BJ (cell line): Measurements from ENCODE around the gene ASGR1. TPM values are rescaled to one million over a fixed set of nuclear protein-coding genes. Genes with fewer than 3 reads are reported as not detected.

Experiments used
- CTCF ChIA-PET: fragments of 350-600 bp; formaldehyde crosslinking; extraction: SDS; loops from one replicate; lab custom pipeline; 2021; ENCODE audit warnings: antibody characterized with exemption, inconsistent platforms; lab: Yijun Ruan, JAX
- POLR2A ChIA-PET: fragments of 300-600 bp; sonication (Branson Sonifier 250); formaldehyde crosslinking; extraction: SDS; loops from one replicate; lab custom pipeline; 2021; ENCODE audit warnings: antibody characterized with exemption; lab: Charles Lee
- DNase-seq: peaks from one replicate; pipeline ENCODE4 v3.0.0-alpha.2; 2011; ENCODE audit warnings: low read depth
- H3K27me3 ChIP-seq: 2 replicates; pipeline ENCODE4 v1.6.0; 2011; ENCODE audit warnings: low read length; ENCODE audit not compliant: control insufficient read depth, insufficient read depth
- H3K36me3 ChIP-seq: 2 replicates; pipeline ENCODE4 v1.5.1; 2011; ENCODE audit warnings: low read length; ENCODE audit not compliant: control insufficient read depth, insufficient read depth
- H3K4me3 ChIP-seq: 2 replicates; pipeline ENCODE4 v1.5.1; 2011; ENCODE audit warnings: low read depth, mild to moderate bottlenecking, control low read depth, low read length
- polyA plus RNA-seq: library from polyadenylated mRNA; depleted of rRNA; stranded (reverse); fragments of >200 nt; gene quantifications from 2 replicates; pipeline ENCODE4 v1.2.3, GENCODE V29; 2011
- TF ChIP-seq, protein P1 (sequence below): IDR thresholded peaks from 2 replicates; pipeline ENCODE4 v1.5.1; 2011; ENCODE audit warnings: low read depth, mild to moderate bottlenecking, control low read depth, inconsistent platforms, low read length, moderate library complexity; ENCODE audit not compliant: insufficient read depth

ASGR1 gene
- polyA plus RNA-seq, 1 experiment = 0.56 TPM

GRCh38 chr17:7221278-7222092 is 42.3 kb upstream of the ASGR1 start:
- no peaks in the 10 kb centered on the region for H3K27me3 ChIP-seq
- H3K4me3 ChIP-seq = no peak overlapping the region
- CTCF ChIA-PET = interaction anchor here (1.0 to 3.6 kb wide), 11 partner anchors 8 to 176 kb away, joined by 3 to 50 read pairs (median 4); partner anchors contain the start of gene NEURL4
- POLR2A ChIA-PET = interaction anchor here (0.6 to 0.7 kb wide), 2 partner anchors 11 to 17 kb away, joined by 3 to 4 read pairs; no protein-coding TSS in a partner anchor
- TF ChIP-seq, protein P1, sequence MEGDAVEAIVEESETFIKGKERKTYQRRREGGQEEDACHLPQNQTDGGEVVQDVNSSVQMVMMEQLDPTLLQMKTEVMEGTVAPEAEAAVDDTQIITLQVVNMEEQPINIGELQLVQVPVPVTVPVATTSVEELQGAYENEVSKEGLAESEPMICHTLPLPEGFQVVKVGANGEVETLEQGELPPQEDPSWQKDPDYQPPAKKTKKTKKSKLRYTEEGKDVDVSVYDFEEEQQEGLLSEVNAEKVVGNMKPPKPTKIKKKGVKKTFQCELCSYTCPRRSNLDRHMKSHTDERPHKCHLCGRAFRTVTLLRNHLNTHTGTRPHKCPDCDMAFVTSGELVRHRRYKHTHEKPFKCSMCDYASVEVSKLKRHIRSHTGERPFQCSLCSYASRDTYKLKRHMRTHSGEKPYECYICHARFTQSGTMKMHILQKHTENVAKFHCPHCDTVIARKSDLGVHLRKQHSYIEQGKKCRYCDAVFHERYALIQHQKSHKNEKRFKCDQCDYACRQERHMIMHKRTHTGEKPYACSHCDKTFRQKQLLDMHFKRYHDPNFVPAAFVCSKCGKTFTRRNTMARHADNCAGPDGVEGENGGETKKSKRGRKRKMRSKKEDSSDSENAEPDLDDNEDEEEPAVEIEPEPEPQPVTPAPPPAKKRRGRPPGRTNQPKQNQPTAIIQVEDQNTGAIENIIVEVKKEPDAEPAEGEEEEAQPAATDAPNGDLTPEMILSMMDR = no peak
- no peak for DNase-seq
- peaks cover 31% of the 10 kb centered on the region for H3K36me3 ChIP-seq

DNA sequence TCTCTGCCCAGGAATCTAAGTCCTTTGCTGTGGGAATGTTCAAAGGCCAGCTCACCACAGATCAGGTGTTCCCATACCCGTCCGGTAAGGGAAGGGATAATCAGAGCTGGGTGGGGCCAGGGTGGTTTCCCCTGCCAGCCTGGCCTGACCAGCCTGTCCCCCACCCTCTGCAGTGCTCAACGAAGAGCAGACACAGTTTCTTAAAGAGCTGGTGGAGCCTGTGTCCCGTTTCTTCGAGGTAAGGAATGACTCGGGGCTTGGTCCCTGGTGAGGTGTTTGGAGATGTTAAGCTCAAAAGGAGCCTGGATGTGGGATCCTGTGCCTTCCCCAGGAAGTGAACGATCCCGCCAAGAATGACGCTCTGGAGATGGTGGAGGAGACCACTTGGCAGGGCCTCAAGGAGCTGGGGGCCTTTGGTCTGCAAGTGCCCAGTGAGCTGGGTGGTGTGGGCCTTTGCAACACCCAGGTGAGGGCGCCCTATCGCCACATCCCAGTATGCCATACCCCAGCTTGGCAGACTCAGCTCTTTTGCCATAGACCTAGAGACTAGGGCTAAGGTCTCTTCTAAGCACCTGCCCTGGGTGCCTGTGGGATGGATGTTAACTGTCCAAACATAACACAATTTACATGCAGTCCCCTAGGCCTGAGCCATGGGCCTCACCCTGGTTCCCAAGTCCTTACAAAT is 41.6 kb upstream of the ASGR1 start:
- no peak for DNase-seq

GRCh38 chr17:7219812-7220592 is 40.8 kb upstream of the ASGR1 start, which contains the start of the genes ACADVL and DLG4:
Gene ACADVL (plus strand): TSS chr17:7219938. CDS start chr17:7219985, 47 bp downstream.
Gene DLG4 (minus strand): TSS chr17:7219836.
- peak; percentile 37 for DNase-seq
- H3K27me3 ChIP-seq = no peaks in the 10 kb centered on the region
- H3K4me3 ChIP-seq = peak within 1 kb of the TSS; percentile 84
- TF ChIP-seq, protein P1 = no peak
- H3K36me3 ChIP-seq = peaks cover 27% of the 10 kb centered on the region
- POLR2A ChIA-PET = interaction anchor here (0.6 to 1.3 kb wide), 2 partner anchors 18 to 31 kb away, joined by 3 to 4 read pairs; no protein-coding TSS in a partner anchor
- CTCF ChIA-PET = interaction anchor here (0.6 to 3.6 kb wide), 16 partner anchors 10 to 770 kb away, joined by 3 to 50 read pairs (median 4); partner anchors contain the start of gene NEURL4

More for the DNA sequence above, 41.6 kb upstream of the ASGR1 start:
- H3K36me3 ChIP-seq = peaks cover 28% of the 10 kb centered on the region
- ChIA-PET CTCF (interaction anchor here (0.8 to 3.6 kb wide), 13 partner anchors 9 to 175 kb away, joined by 3 to 50 read pairs (median 4); partner anchors contain the start of gene NEURL4), POLR2A (interaction anchor here (0.6 to 1.3 kb wide), 2 partner anchors 17 to 20 kb away, joined by 4 to 22 read pairs; no protein-coding TSS in a partner anchor)
- TF ChIP-seq, protein P1 = peak; percentile 58
- peak overlapping the region; percentile 84 for H3K4me3 ChIP-seq
- H3K27me3 ChIP-seq = no peaks in the 10 kb centered on the region

DNA sequence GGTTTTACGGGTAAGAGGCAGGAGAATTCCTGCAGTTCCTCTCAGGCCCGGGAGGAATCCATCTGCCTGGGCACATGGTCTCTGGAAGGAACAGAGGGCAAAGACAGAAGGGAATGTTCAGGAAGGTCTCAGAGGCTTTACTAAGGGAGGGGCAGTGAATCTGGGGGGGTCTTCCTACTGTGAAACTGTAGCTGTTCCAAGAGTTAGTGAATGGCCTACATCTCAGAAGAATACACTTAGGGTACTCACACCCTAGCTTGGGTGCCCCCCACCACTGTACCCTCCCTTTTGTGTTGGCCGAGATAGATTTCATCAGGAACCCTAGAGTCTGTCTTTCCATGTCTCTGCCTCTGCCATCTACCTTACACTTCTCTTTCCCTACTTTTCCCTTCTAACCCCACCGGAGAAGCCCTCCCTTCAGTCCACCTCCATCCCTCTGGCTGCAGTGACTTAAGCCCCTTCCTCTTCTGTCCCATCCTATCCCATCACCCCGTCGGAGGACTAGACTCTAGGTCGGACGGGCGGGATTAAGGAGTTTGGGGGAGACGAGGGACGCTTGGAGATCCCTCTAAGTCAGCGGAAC is 40.1 kb upstream of the ASGR1 start:
- ChIA-PET POLR2A (interaction anchor here (0.6 to 1.3 kb wide), 3 partner anchors 18 to 32 kb away, joined by 3 to 4 read pairs (median 3); partner anchors contain the start of gene PHF23), CTCF (interaction anchor here (0.6 to 3.6 kb wide), 7 partner anchors 14 to 770 kb away, joined by 3 to 50 read pairs (median 3); no protein-coding TSS in a partner anchor)
- no peak for DNase-seq
- TF ChIP-seq, protein P1 = no peak
- Histone ChIP-seq H3K27me3 (no peaks in the 10 kb centered on the region), H3K36me3 (peaks cover 22% of the 10 kb centered on the region), H3K4me3 (peak overlapping the region; percentile 84)
